HCT116 (cell line): Measurements from ENCODE around the gene LONRF3. TPM values are rescaled to one million over a fixed set of nuclear protein-coding genes. Genes with fewer than 3 reads are reported as not detected.

ENCODE experiments used
- ATAC-seq: fragments of 200-7000 bp; cut with Tn5 transposase; 2 replicates; pipeline ENCODE4 v1.9.1; 2020; ENCODE audit warnings: mild to moderate bottlenecking, moderate library complexity
- BruUV-seq: library from RNA; stranded (reverse); fragments of 400-500 nt; replicated peaks from 2 replicates; lab custom pipeline; 2021; lab: Mats Ljungman, UMichigan
- CTCF ChIA-PET: fragments of 300-600 bp; sonication (Branson Sonifier 250); formaldehyde crosslinking; loops from one replicate; lab custom pipeline; 2021; ENCODE audit warnings: antibody characterized with exemption; lab: Charles Lee
- POLR2A ChIA-PET: fragments of 300-600, 350-600 bp; sonication (Branson Sonifier 250); formaldehyde crosslinking; loops from one replicate; lab custom pipeline; 2021; ENCODE audit warnings: antibody characterized with exemption; lab: Charles Lee
- RAD21 ChIA-PET, 2 experiments: fragments of 300-600 bp; sonication (Branson Sonifier 250); formaldehyde crosslinking; loops; one replicate each; lab custom pipeline; 2023; ENCODE audit warnings: low total read pairs in 2 of 2; ENCODE audit not compliant: uncharacterized antibody in 2 of 2, unreplicated experiment in 2 of 2, low non-redundant PET in 1 of 2; lab: Charles Lee
- DNase-seq: peaks from one replicate; pipeline ENCODE4 v3.0.0-alpha.2; 2010; ENCODE audit warnings: low read depth, low spot score
- H2AFZ ChIP-seq: fragments of 200-600 bp; shearing (Covaris generic), sonication (generic); 2 replicates; pipeline ENCODE4 v1.6.1; 2017; ENCODE audit warnings: low read depth, mixed run types, mixed read lengths, antibody characterized with exemption, low read length; ENCODE audit not compliant: poor library complexity, severe bottlenecking
- H3K27ac ChIP-seq: 2 replicates; pipeline ENCODE4 v1.5.1; 2012; ENCODE audit warnings: low read depth, low read length
- H3K27me3 ChIP-seq: fragments of 200-600 bp; sonication (generic); 2 replicates; pipeline ENCODE4 v1.6.1; 2016; ENCODE audit warnings: mixed run types, low read length, mixed read lengths; ENCODE audit not compliant: insufficient read depth
- H3K36me3 ChIP-seq, 2 experiments: fragments of 200-500 bp in 1 of 2; fragments of 200-600 bp in 1 of 2; sonication (Bioruptor generic) in 1 of 2; sonication (generic) in 1 of 2; 2 replicates each; pipeline versions ENCODE4 v1.5.1 to v1.6.1; 2014 to 2016; ENCODE audit warnings: low read length in 2 of 2, inconsistent platforms in 1 of 2, mixed read lengths in 1 of 2, mixed run types in 1 of 2; ENCODE audit not compliant: insufficient read depth in 2 of 2, control insufficient read depth in 1 of 2
- H3K4me1 ChIP-seq, 2 experiments: fragments of 200-600 bp in 1 of 2; sonication (generic) in 1 of 2; 2 replicates each; pipeline versions ENCODE4 v1.5.1 to v1.6.1; 2012 to 2017; ENCODE audit warnings: low read length in 2 of 2, inconsistent platforms in 1 of 2, mild to moderate bottlenecking in 1 of 2, mixed read lengths in 1 of 2, mixed run types in 1 of 2, moderate library complexity in 1 of 2; ENCODE audit not compliant: insufficient read depth in 2 of 2, control insufficient read depth in 1 of 2
- H3K4me2 ChIP-seq: fragments of 200-600 bp; sonication (generic); 2 replicates; pipeline ENCODE4 v1.6.1; 2017; ENCODE audit warnings: mixed run types, low read length, mixed read lengths
- H3K4me3 ChIP-seq, 2 experiments: fragments of 200-600 bp in 1 of 2; sonication (generic) in 1 of 2; replicated peaks in 1 of 2; 2 replicates each; pipeline ENCODE4 v1.5.1; 2011 to 2016; ENCODE audit warnings: low read length in 2 of 2, control low read depth in 1 of 2, low read depth in 1 of 2, mild to moderate bottlenecking in 1 of 2, mixed read lengths in 1 of 2, mixed run types in 1 of 2
- H3K79me2 ChIP-seq: fragments of 200-600 bp; sonication (generic); 2 replicates; pipeline ENCODE4 v1.6.1; 2017; ENCODE audit warnings: mild to moderate bottlenecking, mixed run types, low read length, moderate library complexity, mixed read lengths; ENCODE audit not compliant: insufficient read depth
- H3K9ac ChIP-seq: fragments of 200-600 bp; sonication (generic); 2 replicates; pipeline ENCODE4 v1.6.1; 2016; ENCODE audit warnings: low read length, mixed read lengths
- H3K9me2 ChIP-seq: fragments of 200-600 bp; sonication (generic), shearing (Covaris generic); 2 replicates; pipeline ENCODE4 v1.6.1; 2017; ENCODE audit warnings: mixed run types, mild to moderate bottlenecking, moderate library complexity; ENCODE audit not compliant: insufficient read depth
- H3K9me3 ChIP-seq, 2 experiments: fragments of 200-500 bp in 1 of 2; fragments of 200-600 bp in 1 of 2; sonication (Bioruptor generic) in 1 of 2; sonication (generic) in 1 of 2; 2 replicates each; pipeline ENCODE4 v1.6.1; 2014 to 2017; ENCODE audit warnings: low read length in 2 of 2, mixed read lengths in 2 of 2, inconsistent platforms in 1 of 2, low read depth in 1 of 2, mild to moderate bottlenecking in 1 of 2, mixed run types in 1 of 2, moderate library complexity in 1 of 2; ENCODE audit not compliant: control insufficient read depth in 1 of 2, insufficient read depth in 1 of 2
- H4K20me1 ChIP-seq: fragments of 200-600 bp; sonication (generic), shearing (Covaris generic); 2 replicates; pipeline ENCODE4 v1.6.1; 2017; ENCODE audit warnings: mixed run types, mild to moderate bottlenecking, moderate library complexity; ENCODE audit not compliant: insufficient read depth
- ATF3 ChIP-seq: IDR thresholded peaks from 2 replicates; pipeline ENCODE4 v1.6.1; 2012
- CTCF ChIP-seq, 3 experiments: fragments of 200-600 bp in 1 of 3; sonication (generic) in 1 of 3; IDR thresholded peaks in 2 of 3; conservative IDR thresholded peaks in 1 of 3; 2 replicates each; pipeline ENCODE4 v1.5.1; 2012 to 2017; ENCODE audit warnings: low read depth in 2 of 3, low read length in 2 of 3, antibody characterized with exemption in 1 of 3, borderline replicate concordance in 1 of 3, control low read depth in 1 of 3, mild to moderate bottlenecking in 1 of 3, mixed read lengths in 1 of 3, mixed run types in 1 of 3, moderate library complexity in 1 of 3; ENCODE audit not compliant: insufficient read depth in 1 of 3
- EGR1 ChIP-seq: IDR thresholded peaks from 2 replicates; pipeline ENCODE4 v1.6.1; 2012; ENCODE audit warnings: low read depth
- EZH2 ChIP-seq: fragments of 200-600 bp; sonication (generic); IDR thresholded peaks from 2 replicates; pipeline ENCODE4 v1.6.1; 2017; ENCODE audit warnings: antibody characterized with exemption, mixed run types
- FOSL1 ChIP-seq: IDR thresholded peaks from 2 replicates; pipeline ENCODE4 v1.6.1; 2012; ENCODE audit warnings: low read depth
- JUND ChIP-seq: IDR thresholded peaks from 2 replicates; pipeline ENCODE4 v1.6.1; 2012
- POLR2AphosphoS5 ChIP-seq: IDR thresholded peaks from 2 replicates; pipeline ENCODE4 v1.6.1; 2011; ENCODE audit warnings: mild to moderate bottlenecking, low read depth, low read length, moderate library complexity
- RAD21 ChIP-seq: IDR thresholded peaks from 2 replicates; pipeline ENCODE4 v1.6.1; 2012; ENCODE audit warnings: low read depth, mild to moderate bottlenecking
- REST ChIP-seq: IDR thresholded peaks from 2 replicates; pipeline ENCODE4 v1.6.1; 2012; ENCODE audit warnings: low read depth
- SIN3A ChIP-seq: IDR thresholded peaks from 2 replicates; pipeline ENCODE4 v1.6.1; 2012; ENCODE audit warnings: low read depth
- TCF7L2 ChIP-seq: IDR thresholded peaks from 2 replicates; pipeline ENCODE4 v1.7.0; 2011; ENCODE audit warnings: borderline replicate concordance, inconsistent platforms; ENCODE audit not compliant: insufficient read depth, insufficient read length; ENCODE audit errors: extremely low read depth
- YY1 ChIP-seq: IDR thresholded peaks from 2 replicates; pipeline ENCODE4 v1.6.1; 2011; ENCODE audit warnings: low read length, low read depth, moderate library complexity, mild to moderate bottlenecking; ENCODE audit not compliant: insufficient replicate concordance; ENCODE audit errors: extremely low read depth
- ZNF274 ChIP-seq: fragments of 200-500 bp; sonication (Bioruptor generic); IDR thresholded peaks from 2 replicates; pipeline ENCODE4 v1.6.1; 2014; ENCODE audit warnings: mild to moderate bottlenecking, low read depth, low read length, inconsistent platforms
- intact Hi-C: fragments of 100-400 bp; cut with micrococcal nuclease; formaldehyde crosslinking; loops from 2 replicates; pipeline ENCODE4 v1.10.0; 2022
- total RNA-seq: library from RNA; stranded (reverse); gene quantifications from one replicate; pipeline ENCODE4 v1.2.1, GENCODE V29; 2021; ENCODE audit not compliant: unreplicated experiment

Gene LONRF3
- total RNA-seq, 1 experiment from 2014 or later: 3.1 TPM

GRCh38 chrX:119067023-119067739 is 92.8 kb downstream of the LONRF3 start:
- ChIA-PET CTCF (interaction anchor here (0.6 to 2.4 kb wide), 31 partner anchors 8 to 467 kb away, joined by 3 to 39 read pairs (median 4); no protein-coding TSS in a partner anchor), POLR2A (interaction anchor here (0.6 kb wide), 1 partner anchor 17 kb away, joined by 3 read pairs; no protein-coding TSS in a partner anchor), RAD21 (interaction anchor here (0.6 to 1.0 kb wide), 17 partner anchors 16 to 1003 kb away, joined by 3 to 6 read pairs (median 4); no protein-coding TSS in a partner anchor)
- Histone ChIP-seq H3K9ac (no peak overlapping the region), H4K20me1 (no peaks in the 10 kb centered on the region), H3K9me3 (no peaks in the 10 kb centered on the region), H3K27ac (no peak overlapping the region), H3K79me2 (no peaks in the 10 kb centered on the region), H3K4me3 (no peak overlapping the region), H3K4me1 (no peaks in the 10 kb centered on the region), H3K27me3 (no peaks in the 10 kb centered on the region), H3K9me2 (no peaks in the 10 kb centered on the region), H3K36me3 (no peaks in the 10 kb centered on the region), H3K4me2 (no peak overlapping the region), H2AFZ (no peak overlapping the region)
- TF ChIP-seq TCF7L2 (no peak), SIN3A (no peak), CTCF (IDR thresholded peaks at IDR 0.05 in 2 of 3, conservative IDR thresholded peaks at IDR 0.05 in 1 of 3; ENCODE audit: borderline replicate concordance in 1 of 3, insufficient read depth in 1 of 3, low read depth in 2 of 3, low read length in 2 of 3) (peak; percentile 61 to 71 (median 63)), ZNF274 (no peak), REST (no peak), EZH2 (no peak), FOSL1 (no peak), EGR1 (no peak), RAD21 (peak; percentile 82), YY1 (no peak), POLR2AphosphoS5 (no peak), JUND (no peak), ATF3 (no peak)
- DNase-seq (peak; percentile 26), ATAC-seq (peak; percentile 75)
- intact Hi-C loops: loop anchor here (1.0 to 10.0 kb wide), 5 partner anchors 62 to 442 kb away; no protein-coding TSS in a partner anchor
- BruUV-seq: no TSS peak
